OCI-LY3 (cell line): ENCODE results near the gene C3AR1.
"Not testable (repeated sequence)": the region's sequence is repeated elsewhere in the genome, so short reads cannot be mapped to it uniquely, and the experiment has no call there.

Experiments used
- H2AFZ ChIP-seq: fragments of 200-600, 300-600 bp; shearing (Covaris generic); 2 replicates; pipeline ENCODE4 v1.6.0; 2014; ENCODE audit warnings: antibody characterized with exemption, low read depth, low read length
- H3K27ac ChIP-seq: fragments of 200-600, 300-600 bp; sonication (generic); 2 replicates; pipeline ENCODE4 v1.5.1; 2014; ENCODE audit warnings: mild to moderate bottlenecking, low read length, moderate library complexity, mixed read lengths
- H3K27me3 ChIP-seq: fragments of 200-600, 300-600 bp; sonication (generic); 2 replicates; pipeline ENCODE4 v1.6.1; 2014; ENCODE audit warnings: low read depth, low read length, mixed read lengths
- H3K36me3 ChIP-seq: fragments of 200-600, 300-600 bp; sonication (generic); replicated peaks from 2 replicates; pipeline ENCODE3; 2014; ENCODE audit warnings: low read depth, low read length, mixed read lengths
- H3K4me1 ChIP-seq: fragments of 300-600, 200-600 bp; sonication (generic); 2 replicates; pipeline ENCODE4 v1.6.1; 2014; ENCODE audit warnings: low read length, mixed read lengths
- H3K4me2 ChIP-seq: fragments of 200-600, 300-600 bp; sonication (generic); 2 replicates; pipeline ENCODE4 v1.6.1; 2014; ENCODE audit warnings: low read length, mixed read lengths
- H3K4me3 ChIP-seq: fragments of 300-600, 200-600 bp; sonication (generic); 2 replicates; pipeline ENCODE4 v1.5.1; 2014; ENCODE audit warnings: antibody characterized with exemption, mild to moderate bottlenecking, low read length, moderate library complexity
- H3K79me2 ChIP-seq: fragments of 300-600, 200-600 bp; shearing (Covaris generic); 2 replicates; pipeline ENCODE4 v1.6.1; 2014; ENCODE audit warnings: mild to moderate bottlenecking, low read length, mixed read lengths
- H3K9ac ChIP-seq: fragments of 300-600, 200-600 bp; shearing (Covaris generic); 2 replicates; pipeline ENCODE4 v1.6.0; 2014; ENCODE audit warnings: mild to moderate bottlenecking, low read length, moderate library complexity
- H3K9me3 ChIP-seq: fragments of 200-600, 300-600 bp; shearing (Covaris generic); 2 replicates; pipeline ENCODE4 v1.6.1; 2014; ENCODE audit warnings: low read length, mixed read lengths; ENCODE audit not compliant: insufficient read depth
- H4K20me1 ChIP-seq: fragments of 200-600, 300-600 bp; sonication (generic); 2 replicates; pipeline ENCODE4 v1.6.1; 2016; ENCODE audit warnings: low read length, mixed read lengths; ENCODE audit not compliant: insufficient read depth
- CTCF ChIP-seq: fragments of 200-600, 300-600 bp; sonication (generic); IDR thresholded peaks from 2 replicates; pipeline ENCODE4 v1.5.1; 2014; ENCODE audit warnings: antibody characterized with exemption, low read length, low read depth
- EZH2phosphoT487 ChIP-seq: fragments of 200-600 bp; shearing (Covaris generic); IDR thresholded peaks from 2 replicates; pipeline ENCODE4 v1.6.1; 2018; ENCODE audit warnings: antibody characterized with exemption, mixed run types, low read depth

C3AR1 gene

DNA sequence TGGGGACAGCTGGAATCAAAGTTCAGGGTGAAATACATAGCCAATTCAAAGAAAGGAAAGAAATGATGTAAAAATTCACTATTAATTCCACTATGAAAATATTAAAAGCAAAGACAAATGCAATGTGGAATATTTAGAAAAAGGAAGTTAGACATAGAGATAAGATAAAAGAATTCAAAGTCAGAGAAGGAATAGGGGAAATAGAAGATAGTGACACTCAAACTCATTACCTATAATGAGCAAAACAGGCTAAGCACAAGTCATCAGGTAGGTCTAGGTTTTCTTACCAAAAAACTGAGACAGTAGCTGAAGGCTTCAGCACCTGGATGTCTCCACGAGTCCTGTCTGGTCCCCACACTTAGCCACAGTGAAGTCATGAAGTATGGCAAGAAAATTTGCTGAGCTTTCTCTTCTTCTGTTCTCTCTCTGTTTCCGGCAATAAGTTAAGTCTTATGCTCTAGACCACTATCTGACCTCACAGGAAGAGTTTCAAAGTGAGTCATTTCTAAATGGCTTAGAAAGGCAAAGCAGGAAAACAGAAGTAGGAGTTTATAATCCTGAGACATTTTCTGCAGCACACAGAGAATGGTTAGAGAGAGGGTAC lies at the start of gene C3AR1:
Gene C3AR1, minus strand, starts transcription at position 369 of the 604 bp plus-strand sequence. CDS start 6,174 bp downstream, outside the sequence.
- Histone ChIP-seq H4K20me1 (no peaks in the 10 kb centered on the region), H3K4me3 (no peak within 1 kb of the TSS), H3K36me3 (no peaks in the 10 kb centered on the region), H3K27me3 (no peaks in the 10 kb centered on the region), H2AFZ (no peak within 1 kb of the TSS), H3K4me1 (peaks cover 26% of the 10 kb centered on the region), H3K27ac (no peak within 1 kb of the TSS), H3K9ac (no peak within 1 kb of the TSS), H3K79me2 (no peaks in the 10 kb centered on the region), H3K9me3 (no peaks in the 10 kb centered on the region), H3K4me2 (peak within 1 kb of the TSS; percentile 52)
- TF ChIP-seq EZH2phosphoT487 (no peak), CTCF (no peak)

GRCh38 chr12:8113117-8113516 lies 47.0 kb upstream of the C3AR1 start:
- H3K27ac ChIP-seq, H3K27me3 ChIP-seq: not testable (repeated sequence)

DNA sequence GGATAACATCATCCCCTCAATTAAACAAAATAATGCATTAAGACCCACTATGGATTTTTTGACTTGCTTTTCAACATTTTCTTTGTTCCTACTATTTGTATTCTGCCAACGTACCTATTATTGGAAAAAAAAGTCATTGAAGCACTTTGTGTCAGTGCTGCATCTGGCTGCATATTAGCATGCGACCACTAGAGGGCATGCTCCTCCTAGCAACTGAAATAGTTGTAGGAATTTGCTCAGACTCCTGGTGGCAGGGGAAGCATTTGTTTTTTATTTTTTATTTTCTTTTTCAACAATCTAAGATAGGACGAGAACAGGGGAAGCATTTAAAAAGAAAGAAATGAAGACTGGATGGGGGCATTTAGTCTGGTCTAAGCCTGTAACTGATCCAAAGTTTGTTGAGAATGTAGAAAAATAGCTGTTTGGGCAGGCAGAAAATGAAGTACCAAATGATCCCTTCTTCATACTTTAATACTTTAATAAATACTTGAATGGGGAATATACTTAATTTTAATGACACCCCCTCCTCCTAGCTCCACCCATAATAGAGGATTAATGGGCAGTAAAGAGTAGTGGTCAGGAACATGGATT lies 42.7 kb upstream of the C3AR1 start:
- no peaks in the 10 kb centered on the region for H3K79me2 ChIP-seq
- H3K9ac ChIP-seq = peak overlapping the region; percentile 26
- H3K27ac ChIP-seq = no peak overlapping the region
- H3K4me1 ChIP-seq = no peaks in the 10 kb centered on the region
- no peaks in the 10 kb centered on the region for H3K9me3 ChIP-seq
- H4K20me1 ChIP-seq = no peaks in the 10 kb centered on the region
- H3K4me3 ChIP-seq = no peak overlapping the region
- TF ChIP-seq CTCF (peak; percentile 98), EZH2phosphoT487 (no peak)
- 0 out of 2 replicates have a peak overlapping the region, but pooled peaks have one; percentile 9 for H2AFZ ChIP-seq
- peaks cover 3% of the 10 kb centered on the region for H3K36me3 ChIP-seq
- H3K27me3 ChIP-seq = no peaks in the 10 kb centered on the region
- H3K4me2 ChIP-seq = peak overlapping the region; percentile 38; the same call in 1 of the 2 replicates

More at GRCh38 chr12:8113117-8113516, 47.0 kb upstream of the C3AR1 start:
- not testable (repeated sequence) for H2AFZ ChIP-seq, H3K4me1 ChIP-seq, H3K79me2 ChIP-seq, H3K36me3 ChIP-seq, H3K9me3 ChIP-seq, H3K4me2 ChIP-seq, H3K9ac ChIP-seq, H4K20me1 ChIP-seq, H3K4me3 ChIP-seq

- H2AFZ ChIP-seq = no peak overlapping the region
Measured at GRCh38 chr12:8099235-8099634, 33.1 kb upstream of the C3AR1 start.

More at GRCh38 chr12:8099235-8099634, 33.1 kb upstream of the C3AR1 start:
- no peaks in the 10 kb centered on the region for H3K9me3 ChIP-seq
- H4K20me1 ChIP-seq = no peaks in the 10 kb centered on the region
- H3K36me3 ChIP-seq = peaks cover 12% of the 10 kb centered on the region
- no peak overlapping the region for H3K27ac ChIP-seq
- TF ChIP-seq CTCF (no peak), EZH2phosphoT487 (no peak)
- no peaks in the 10 kb centered on the region for H3K4me1 ChIP-seq
- no peaks in the 10 kb centered on the region for H3K27me3 ChIP-seq
- no peak overlapping the region for H3K9ac ChIP-seq
- H3K79me2 ChIP-seq = no peaks in the 10 kb centered on the region
- H3K4me3 ChIP-seq = no peak overlapping the region
- H3K4me2 ChIP-seq = no peak overlapping the region
